GM04504 (cell line): ENCODE data around the gene PRKAB1.

Experiments used
- DNase-seq: peaks from one replicate; pipeline ENCODE4 v3.0.0-alpha.2; 2012; ENCODE audit warnings: low read depth

Gene PRKAB1

DNA sequence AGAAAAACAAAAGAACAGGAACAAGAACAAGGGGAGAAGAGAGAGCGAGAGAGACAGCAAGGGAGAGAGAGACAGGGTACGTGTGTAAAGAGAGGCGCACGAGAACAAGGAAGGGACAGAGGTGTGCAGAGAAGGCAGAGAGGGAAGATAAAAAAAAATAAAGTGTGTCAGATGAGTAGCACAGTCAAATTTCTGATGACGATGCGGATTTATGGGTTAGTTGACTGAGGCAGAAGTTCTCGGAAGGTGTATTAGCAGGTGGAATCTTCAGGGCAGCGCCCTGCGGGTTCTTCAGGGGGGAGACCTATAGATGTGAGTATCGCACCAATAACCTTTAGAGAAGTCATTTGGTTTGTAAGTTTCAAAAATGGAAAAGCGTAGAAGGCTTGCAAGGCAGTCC, 44.8 kb downstream of the PRKAB1 start:
- no peak for DNase-seq

DNA sequence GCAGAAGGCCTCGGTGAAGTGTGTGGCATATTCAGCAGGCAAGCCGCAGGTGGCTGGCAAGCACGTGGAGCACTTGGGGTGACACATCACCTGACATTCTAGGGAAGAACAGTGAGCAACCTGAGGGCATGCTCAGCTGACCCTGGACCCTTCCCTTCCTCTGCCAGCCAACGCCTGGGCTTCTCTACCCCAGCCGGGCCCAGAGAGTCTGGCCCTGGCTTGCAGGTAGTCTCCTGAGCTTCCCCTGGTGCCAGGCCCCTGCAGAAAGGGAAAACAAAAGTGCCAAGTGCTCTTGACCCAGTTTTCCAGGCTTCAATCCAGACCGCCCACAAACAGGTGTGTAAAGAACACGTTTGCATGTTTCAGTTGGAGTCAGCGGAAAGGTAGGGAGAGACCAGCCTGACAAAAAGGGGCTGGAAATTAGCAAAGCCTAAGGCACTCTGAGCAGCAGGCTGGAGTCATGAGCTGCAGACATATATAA, 45.7 kb downstream of the PRKAB1 start:
- DNase-seq: no peak

DNA sequence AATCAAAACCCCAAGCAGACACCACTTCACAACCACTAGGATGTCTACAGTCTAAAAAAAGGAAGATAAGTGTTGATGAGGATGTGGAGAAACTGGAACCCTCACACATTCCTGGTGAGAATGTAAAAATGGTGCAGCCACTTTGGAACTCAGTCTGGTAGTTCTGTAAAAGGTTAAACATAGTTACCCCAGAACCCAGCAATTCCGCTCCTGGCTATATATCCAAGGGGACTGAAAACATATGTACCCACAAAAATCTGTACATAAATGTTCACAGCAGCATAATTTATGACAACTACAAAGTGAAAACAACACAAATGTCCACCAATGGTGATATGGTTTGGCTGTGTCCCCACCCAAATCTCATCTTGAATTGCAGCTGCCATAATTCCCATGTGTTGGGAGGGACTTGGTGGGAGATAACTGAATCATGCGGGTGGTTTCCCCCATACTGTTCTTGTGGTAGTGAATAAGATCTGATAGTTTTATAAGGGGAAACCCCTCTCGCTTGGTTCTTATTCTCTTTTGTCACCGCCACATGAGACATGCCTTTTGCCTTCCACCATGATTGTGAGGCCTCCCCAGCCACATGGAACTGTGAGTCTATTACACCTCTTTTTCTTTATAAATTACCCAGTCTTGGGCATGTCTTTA, 46.8 kb downstream of the PRKAB1 start:
- DNase-seq: no peak

DNA sequence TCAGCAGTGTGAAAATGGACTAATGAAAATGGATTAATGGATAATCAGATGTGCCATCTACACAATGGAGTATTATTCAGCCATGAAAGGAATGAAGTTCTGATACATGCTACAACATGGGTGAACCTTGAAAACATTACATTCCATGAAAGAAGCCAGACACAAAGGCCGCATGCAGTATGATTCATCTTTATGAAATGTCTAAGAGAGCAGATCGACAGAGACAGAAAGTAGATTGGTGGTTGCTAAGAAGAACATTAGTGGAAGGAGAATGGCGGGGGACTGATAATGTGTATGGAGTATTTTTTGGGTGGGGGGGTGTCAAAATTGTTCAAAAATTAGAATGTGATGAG, 47.3 kb downstream of the PRKAB1 start:
- DNase-seq: no peak

- no peak for DNase-seq
Observed at GRCh38 chr12:119718141-119718540, 50.2 kb downstream of the PRKAB1 start.

GRCh38 chr12:119720349-119720748, 52.4 kb downstream of the PRKAB1 start:
- DNase-seq: no peak

DNA sequence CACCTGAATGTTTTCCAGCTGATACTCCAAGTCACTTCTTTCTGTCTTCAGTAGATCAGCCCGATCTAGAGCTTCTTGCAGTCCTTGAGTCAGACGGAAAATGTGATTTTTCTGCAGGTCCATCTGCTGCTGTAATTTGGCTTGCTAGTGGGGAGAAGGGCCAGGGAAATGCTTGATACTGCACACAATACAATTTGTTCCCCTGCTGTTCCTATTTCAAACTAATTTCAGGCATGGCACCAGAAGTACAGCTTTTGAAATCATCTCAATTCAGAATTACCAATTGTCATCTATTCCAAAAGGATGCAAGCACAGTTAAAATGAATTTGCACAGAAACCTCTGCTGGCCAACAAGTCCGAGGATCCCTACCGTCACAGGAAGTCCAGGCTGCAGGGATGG, 53.4 kb downstream of the PRKAB1 start:
- DNase-seq: no peak

- DNase-seq: no peak
Observed at GRCh38 chr12:119725523-119725922, 57.6 kb downstream of the PRKAB1 start.

- DNase-seq: no peak
Observed at GRCh38 chr12:119727600-119728443, 59.9 kb downstream of the PRKAB1 start.

- DNase-seq: no peak
Observed at GRCh38 chr12:119728444-119728745, 60.5 kb downstream of the PRKAB1 start.

- no peak for DNase-seq
Observed at GRCh38 chr12:119729871-119730270, 61.9 kb downstream of the PRKAB1 start.

DNA sequence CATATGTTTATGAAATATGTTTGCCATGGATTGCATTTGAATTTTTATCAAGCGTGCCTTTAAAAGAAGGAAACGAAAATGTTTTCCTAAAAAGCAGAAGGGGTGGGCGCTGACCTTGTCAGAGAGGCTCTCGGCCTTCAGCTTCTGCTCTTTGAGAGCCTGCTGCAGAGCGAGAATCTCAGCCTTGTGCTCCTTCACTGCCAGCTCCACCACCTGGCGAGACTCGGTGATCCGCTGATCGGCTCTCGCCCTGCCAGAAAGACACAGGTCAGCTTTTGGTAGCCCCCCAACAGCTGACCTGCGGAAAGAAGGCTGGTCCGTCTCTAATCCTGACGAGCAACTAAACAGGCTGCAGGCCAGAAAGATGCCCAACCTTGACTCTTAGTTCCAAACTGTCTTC, 62.4 kb downstream of the PRKAB1 start:
- DNase-seq: no peak
